IPS-NIHi11 (cell line): ENCODE data around the gene OTOA.
"Not testable (repeated sequence)": the region's sequence is repeated elsewhere in the genome, so short reads cannot be mapped to it uniquely, and the experiment has no call there.

Experiments used
- DNase-seq: peaks from one replicate; pipeline ENCODE4 v3.0.0; 2012; ENCODE audit warnings: mixed read lengths, low spot score

Gene OTOA

GRCh38 chr16:21722771-21723455, 59.1 kb downstream of the OTOA start:
- no peak for DNase-seq

- no peak for DNase-seq
Measured at GRCh38 chr16:21723532-21723931, 59.8 kb downstream of the OTOA start.

GRCh38 chr16:21727344-21727743, 63.6 kb downstream of the OTOA start:
- DNase-seq, result no peak

GRCh38 chr16:21731233-21731632, 67.5 kb downstream of the OTOA start:
- not testable (repeated sequence) for DNase-seq

GRCh38 chr16:21740637-21741036, 76.9 kb downstream of the OTOA start:
- not testable (repeated sequence) for DNase-seq

GRCh38 chr16:21756192-21757079, 92.7 kb downstream of the OTOA start:
- not testable (repeated sequence) for DNase-seq

GRCh38 chr16:21757080-21757671, 93.4 kb downstream of the OTOA start:
- not testable (repeated sequence) for DNase-seq

GRCh38 chr16:21768280-21768679, 104.5 kb downstream of the OTOA start:
- DNase-seq, result not testable (repeated sequence)

- not testable (repeated sequence) for DNase-seq
Measured at GRCh38 chr16:21768810-21769209, 105.0 kb downstream of the OTOA start.

GRCh38 chr16:21769284-21769683, 105.5 kb downstream of the OTOA start:
- DNase-seq, result not testable (repeated sequence)

GRCh38 chr16:21770584-21770983, 106.8 kb downstream of the OTOA start:
- not testable (repeated sequence) for DNase-seq

GRCh38 chr16:21772547-21773206, 108.9 kb downstream of the OTOA start:
- not testable (repeated sequence) for DNase-seq

- DNase-seq, result not testable (repeated sequence)
Measured at GRCh38 chr16:21773207-21773553, 109.4 kb downstream of the OTOA start.

GRCh38 chr16:21780525-21780924, 116.8 kb downstream of the OTOA start:
- DNase-seq, result not testable (repeated sequence)

- not testable (repeated sequence) for DNase-seq
Measured at GRCh38 chr16:21790506-21790905, 126.7 kb downstream of the OTOA start.

- DNase-seq, result not testable (repeated sequence)
Measured at GRCh38 chr16:21793310-21793709, 129.5 kb downstream of the OTOA start.

- DNase-seq, result not testable (repeated sequence)
Measured at GRCh38 chr16:21798601-21799000, 134.8 kb downstream of the OTOA start.

GRCh38 chr16:21801538-21802374, 138.0 kb downstream of the OTOA start:
- DNase-seq, result not testable (repeated sequence)

GRCh38 chr16:21802375-21802663, 138.6 kb downstream of the OTOA start:
- DNase-seq, result not testable (repeated sequence)
